ENCODE data around the gene GNAQ.

Gene GNAQ

DNA sequence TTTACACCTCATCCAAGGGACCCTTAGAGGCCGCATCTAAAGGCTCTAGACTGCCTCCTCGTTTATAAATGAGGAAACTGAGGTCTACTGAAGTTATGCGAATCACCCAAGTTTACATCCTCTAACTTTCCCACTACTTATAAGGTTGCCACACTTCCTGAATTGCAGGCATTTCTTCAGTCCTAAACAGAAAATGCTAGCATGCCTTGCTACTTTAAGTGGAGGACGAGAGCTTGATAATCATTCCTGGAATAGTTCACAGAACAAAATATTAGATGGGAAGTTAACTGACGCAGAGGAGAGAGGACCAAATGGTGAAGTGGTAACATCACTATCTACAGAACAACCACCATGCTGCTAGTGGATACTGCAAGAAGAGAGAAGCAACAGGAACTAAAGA, 85.8 kb downstream of the GNAQ start:
- H3K4ac ChIP-seq (ENCODE audit: low read depth in 1 of 2, low read length in 2 of 2): no peak overlapping the region
- WGBS: 47% methylated on average over 5 of the region's 5 CpGs
- peaks cover 32% of the 10 kb centered on the region for H3K79me1 ChIP-seq (replicated peaks; ENCODE audit: low read length, poor library complexity, severe bottlenecking)
- H2BK12ac ChIP-seq (ENCODE audit: low read length in 2 of 2): no peak overlapping the region
- no peak overlapping the region for H3K4me3 ChIP-seq (ENCODE audit: insufficient read depth in 1 of 2, low read depth in 1 of 2, low read length in 2 of 2)
- H3K27me3 ChIP-seq (ENCODE audit: control insufficient read depth in 1 of 2, insufficient read depth in 1 of 2, low read length in 2 of 2): no peaks in the 10 kb centered on the region
- H3K4me2 ChIP-seq (ENCODE audit: low read length, poor library complexity, severe bottlenecking): no peak overlapping the region
- H3K23ac ChIP-seq (ENCODE audit: low read length in 2 of 2): no peak overlapping the region
- H2AFZ ChIP-seq (ENCODE audit: low read depth, low read length): no peak overlapping the region
- H3K27ac ChIP-seq (ENCODE audit: low read length, poor library complexity, severe bottlenecking): peak overlapping the region; percentile 13
- H4K8ac ChIP-seq (ENCODE audit: low read length): no peak overlapping the region
- peak; percentile 70 for DNase-seq
- no peak overlapping the region for H3K9ac ChIP-seq (ENCODE audit: low read length)
- H4K91ac ChIP-seq (ENCODE audit: low read length): no peak overlapping the region
- no peak overlapping the region for H2BK120ac ChIP-seq (ENCODE audit: low read depth, low read length)
- H3K4me1 ChIP-seq (ENCODE audit: control insufficient read depth, insufficient read depth, low read depth, low read length): peaks cover 4% of the 10 kb centered on the region
- no peak overlapping the region for H2AK5ac ChIP-seq (ENCODE audit: low read length, severe bottlenecking)
- no peak overlapping the region for H2BK15ac ChIP-seq (ENCODE audit: low read depth, poor library complexity, severe bottlenecking)
- no peak overlapping the region for H3K18ac ChIP-seq (ENCODE audit: low read depth in 1 of 2, low read length in 2 of 2)
- no peak overlapping the region for H3K14ac ChIP-seq (ENCODE audit: low read length in 2 of 2)
- H2BK5ac ChIP-seq (ENCODE audit: low read depth, low read length, poor library complexity, severe bottlenecking): no peak overlapping the region
- no peaks in the 10 kb centered on the region for H3K36me3 ChIP-seq (ENCODE audit: control insufficient read depth in 1 of 2, insufficient read depth in 2 of 2, low read depth in 1 of 2, low read length in 2 of 2)
- H3K9me3 ChIP-seq (ENCODE audit: control insufficient read depth, low read length): no peaks in the 10 kb centered on the region

DNA sequence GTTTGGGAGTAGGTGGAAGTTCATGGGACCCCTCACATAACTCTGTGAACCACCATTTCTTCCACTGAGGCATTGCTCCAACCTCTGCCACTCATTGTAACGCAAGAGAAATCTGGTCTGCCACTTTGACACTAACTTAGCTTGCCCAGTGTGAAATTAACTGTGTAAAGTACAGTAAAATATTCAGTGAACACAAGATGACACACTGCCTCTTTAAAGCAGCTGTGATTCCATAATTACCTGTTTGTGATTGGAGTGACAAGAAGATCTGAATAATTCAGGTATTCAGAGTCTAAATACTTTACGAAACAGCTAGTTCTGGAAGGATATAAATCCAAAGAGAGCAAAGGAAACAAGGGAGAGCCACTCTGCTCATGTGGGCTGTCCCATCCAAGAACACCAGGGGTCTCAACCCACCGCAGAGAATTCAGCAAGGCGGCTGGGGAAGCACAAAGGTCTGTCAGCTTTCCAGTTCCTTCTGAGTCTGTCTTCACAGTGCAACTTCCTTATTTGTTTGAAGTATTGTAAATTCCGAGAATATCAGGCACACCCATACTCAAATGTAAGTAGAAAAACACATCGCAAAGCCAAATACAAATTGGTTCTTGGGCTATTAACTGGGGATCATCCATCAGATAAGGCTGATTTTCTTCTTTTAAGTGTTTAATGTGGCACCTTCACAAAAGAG, 86.9 kb downstream of the GNAQ start:
- Histone ChIP-seq H3K4me3 (ENCODE audit: insufficient read depth in 1 of 2, low read depth in 1 of 2, low read length in 2 of 2) (no peak overlapping the region), H2BK15ac (ENCODE audit: low read depth, poor library complexity, severe bottlenecking) (no peak overlapping the region), H3K9me3 (ENCODE audit: control insufficient read depth, low read length) (no peaks in the 10 kb centered on the region), H2BK12ac (ENCODE audit: low read length in 2 of 2) (no peak overlapping the region), H3K79me1 (replicated peaks; ENCODE audit: low read length, poor library complexity, severe bottlenecking) (peaks cover 33% of the 10 kb centered on the region), H3K36me3 (ENCODE audit: control insufficient read depth in 1 of 2, insufficient read depth in 2 of 2, low read depth in 1 of 2, low read length in 2 of 2) (no peaks in the 10 kb centered on the region), H2AK5ac (ENCODE audit: low read length, severe bottlenecking) (peak overlapping the region; percentile 26), H4K8ac (ENCODE audit: low read length) (no peak overlapping the region), H3K27me3 (ENCODE audit: control insufficient read depth in 1 of 2, insufficient read depth in 1 of 2, low read length in 2 of 2) (no peaks in the 10 kb centered on the region), H2AFZ (ENCODE audit: low read depth, low read length) (no peak overlapping the region), H3K23ac (ENCODE audit: low read length in 2 of 2) (no peak overlapping the region), H3K27ac (ENCODE audit: low read length, poor library complexity, severe bottlenecking) (no peak overlapping the region), H3K18ac (ENCODE audit: low read depth in 1 of 2, low read length in 2 of 2) (no peak overlapping the region), H3K9ac (ENCODE audit: low read length) (no peak overlapping the region), H3K4ac (ENCODE audit: low read depth in 1 of 2, low read length in 2 of 2) (peak overlapping the region in 1 of 2 experiments; percentile 17), H2BK5ac (ENCODE audit: low read depth, low read length, poor library complexity, severe bottlenecking) (no peak overlapping the region), H4K91ac (ENCODE audit: low read length) (no peak overlapping the region), H2BK120ac (ENCODE audit: low read depth, low read length) (no peak overlapping the region), H3K4me1 (ENCODE audit: control insufficient read depth, insufficient read depth, low read depth, low read length) (peaks cover 4% of the 10 kb centered on the region), H3K14ac (ENCODE audit: low read length in 2 of 2) (no peak overlapping the region), H3K4me2 (ENCODE audit: low read length, poor library complexity, severe bottlenecking) (no peak overlapping the region)
- no peak for DNase-seq
- WGBS: 70% methylated on average over 4 of the region's 6 CpGs

- H3K9me3 ChIP-seq (ENCODE audit: control insufficient read depth, low read length): no peaks in the 10 kb centered on the region
- peaks cover 2% of the 10 kb centered on the region for H3K4me1 ChIP-seq (ENCODE audit: control insufficient read depth, insufficient read depth, low read depth, low read length)
- H2AK5ac ChIP-seq (ENCODE audit: low read length, severe bottlenecking): no peak overlapping the region
- no peak overlapping the region for H3K18ac ChIP-seq (ENCODE audit: low read depth in 1 of 2, low read length in 2 of 2)
- no peaks in the 10 kb centered on the region for H3K27me3 ChIP-seq (ENCODE audit: control insufficient read depth in 1 of 2, insufficient read depth in 1 of 2, low read length in 2 of 2)
- peak; percentile 40 for DNase-seq
- no peak overlapping the region for H3K23ac ChIP-seq (ENCODE audit: low read length in 2 of 2)
- no peak overlapping the region for H3K4me2 ChIP-seq (ENCODE audit: low read length, poor library complexity, severe bottlenecking)
- no peak overlapping the region for H3K14ac ChIP-seq (ENCODE audit: low read length in 2 of 2)
- no peak overlapping the region for H3K9ac ChIP-seq (ENCODE audit: low read length)
- peaks cover 0 to 3% of the 10 kb centered on the region in 2 experiments for H3K36me3 ChIP-seq (ENCODE audit: control insufficient read depth in 1 of 2, insufficient read depth in 2 of 2, low read depth in 1 of 2, low read length in 2 of 2)
- no peak overlapping the region for H2BK12ac ChIP-seq (ENCODE audit: low read length in 2 of 2)
- H3K4ac ChIP-seq (ENCODE audit: low read depth in 1 of 2, low read length in 2 of 2): no peak overlapping the region
- no peak overlapping the region for H3K4me3 ChIP-seq (ENCODE audit: insufficient read depth in 1 of 2, low read depth in 1 of 2, low read length in 2 of 2)
- no peak overlapping the region for H2BK15ac ChIP-seq (ENCODE audit: low read depth, poor library complexity, severe bottlenecking)
- no peak overlapping the region for H2AFZ ChIP-seq (ENCODE audit: low read depth, low read length)
- no peak overlapping the region for H4K8ac ChIP-seq (ENCODE audit: low read length)
- no peak overlapping the region for H3K27ac ChIP-seq (ENCODE audit: low read length, poor library complexity, severe bottlenecking)
- no peak overlapping the region for H2BK120ac ChIP-seq (ENCODE audit: low read depth, low read length)
- no peak overlapping the region for H2BK5ac ChIP-seq (ENCODE audit: low read depth, low read length, poor library complexity, severe bottlenecking)
- WGBS: 100% methylated on average over 1 of the region's 4 CpGs
- H4K91ac ChIP-seq (ENCODE audit: low read length): no peak overlapping the region
- H3K79me1 ChIP-seq (replicated peaks; ENCODE audit: low read length, poor library complexity, severe bottlenecking): peaks cover 25% of the 10 kb centered on the region
These were observed 88.6 kb downstream of the GNAQ start for GRCh38 chr9:77943057-77943456.

GRCh38 chr9:77939149-77939668, 92.4 kb downstream of the GNAQ start:
- 67% methylated on average over 2 of the region's 2 CpGs for WGBS
- Histone ChIP-seq H3K9me3 (ENCODE audit: control insufficient read depth, low read length) (no peaks in the 10 kb centered on the region), H2BK120ac (ENCODE audit: low read depth, low read length) (no peak overlapping the region), H3K27ac (ENCODE audit: low read length, poor library complexity, severe bottlenecking) (no peak overlapping the region), H2AFZ (ENCODE audit: low read depth, low read length) (no peak overlapping the region), H3K4ac (ENCODE audit: low read depth in 1 of 2, low read length in 2 of 2) (no peak overlapping the region), H3K4me3 (ENCODE audit: insufficient read depth in 1 of 2, low read depth in 1 of 2, low read length in 2 of 2) (no peak overlapping the region), H2AK5ac (ENCODE audit: low read length, severe bottlenecking) (no peak overlapping the region), H3K79me1 (replicated peaks; ENCODE audit: low read length, poor library complexity, severe bottlenecking) (peaks cover 19% of the 10 kb centered on the region), H3K27me3 (ENCODE audit: control insufficient read depth in 1 of 2, insufficient read depth in 1 of 2, low read length in 2 of 2) (no peaks in the 10 kb centered on the region), H4K8ac (ENCODE audit: low read length) (no peak overlapping the region), H3K36me3 (ENCODE audit: control insufficient read depth in 1 of 2, insufficient read depth in 2 of 2, low read depth in 1 of 2, low read length in 2 of 2) (peaks cover 0 to 3% of the 10 kb centered on the region in 2 experiments), H3K9ac (ENCODE audit: low read length) (no peak overlapping the region), H2BK12ac (ENCODE audit: low read length in 2 of 2) (no peak overlapping the region), H2BK5ac (ENCODE audit: low read depth, low read length, poor library complexity, severe bottlenecking) (no peak overlapping the region), H2BK15ac (ENCODE audit: low read depth, poor library complexity, severe bottlenecking) (no peak overlapping the region), H3K14ac (ENCODE audit: low read length in 2 of 2) (no peak overlapping the region), H3K18ac (ENCODE audit: low read depth in 1 of 2, low read length in 2 of 2) (no peak overlapping the region), H3K4me1 (ENCODE audit: control insufficient read depth, insufficient read depth, low read depth, low read length) (no peaks in the 10 kb centered on the region), H3K4me2 (ENCODE audit: low read length, poor library complexity, severe bottlenecking) (no peak overlapping the region), H3K23ac (ENCODE audit: low read length in 2 of 2) (no peak overlapping the region), H4K91ac (ENCODE audit: low read length) (no peak overlapping the region)
- no peak for DNase-seq
